GM21515 (cell line): Measurements from ENCODE around the gene TLX3.
"Not testable (repeated sequence)": the region's sequence is repeated elsewhere in the genome, so short reads cannot be mapped to it uniquely, and the experiment has no call there.

ENCODE experiments used
- ATAC-seq: cut with Tn5 transposase; IDR thresholded peaks from one replicate; pipeline ENCODE4 v1.9.1; 2021; ENCODE audit not compliant: unreplicated experiment

TLX3 gene

GRCh38 chr5:171322527-171322926, 13.5 kb downstream of the TLX3 start:
- ATAC-seq = no peak

GRCh38 chr5:171323007-171323406, 14.0 kb downstream of the TLX3 start:
- no peak for ATAC-seq

GRCh38 chr5:171323806-171324632, 15.0 kb downstream of the TLX3 start:
- no peak for ATAC-seq

- no peak for ATAC-seq
Observed at GRCh38 chr5:171330021-171330420, 21.0 kb downstream of the TLX3 start.

GRCh38 chr5:171335616-171336015, 26.6 kb downstream of the TLX3 start:
- ATAC-seq = no peak

GRCh38 chr5:171336521-171337209, 27.6 kb downstream of the TLX3 start:
- ATAC-seq = no peak

- ATAC-seq = no peak
Observed at GRCh38 chr5:171337210-171337569, 28.1 kb downstream of the TLX3 start.

- ATAC-seq = no peak
Observed at GRCh38 chr5:171340042-171340441, 31.0 kb downstream of the TLX3 start.

- ATAC-seq = no peak
Observed at GRCh38 chr5:171340491-171340890, 31.4 kb downstream of the TLX3 start.

GRCh38 chr5:171342362-171343111, 33.5 kb downstream of the TLX3 start:
- ATAC-seq = no peak

- ATAC-seq = no peak
Observed at GRCh38 chr5:171344936-171345608, 36.0 kb downstream of the TLX3 start.

- ATAC-seq = no peak
Observed at GRCh38 chr5:171351536-171352073, 42.6 kb downstream of the TLX3 start.

GRCh38 chr5:171355302-171355724, 46.3 kb downstream of the TLX3 start:
- peak; percentile 97 for ATAC-seq

GRCh38 chr5:171357843-171358242, 48.8 kb downstream of the TLX3 start:
- ATAC-seq = no peak

GRCh38 chr5:171361151-171361550, 52.1 kb downstream of the TLX3 start:
- not testable (repeated sequence) for ATAC-seq
